ENCODE measurements around the gene MEGF11.
"Not testable (repeated sequence)": the region's sequence is repeated elsewhere in the genome, so short reads cannot be mapped to it uniquely, and the experiment has no call there.

Gene MEGF11

DNA sequence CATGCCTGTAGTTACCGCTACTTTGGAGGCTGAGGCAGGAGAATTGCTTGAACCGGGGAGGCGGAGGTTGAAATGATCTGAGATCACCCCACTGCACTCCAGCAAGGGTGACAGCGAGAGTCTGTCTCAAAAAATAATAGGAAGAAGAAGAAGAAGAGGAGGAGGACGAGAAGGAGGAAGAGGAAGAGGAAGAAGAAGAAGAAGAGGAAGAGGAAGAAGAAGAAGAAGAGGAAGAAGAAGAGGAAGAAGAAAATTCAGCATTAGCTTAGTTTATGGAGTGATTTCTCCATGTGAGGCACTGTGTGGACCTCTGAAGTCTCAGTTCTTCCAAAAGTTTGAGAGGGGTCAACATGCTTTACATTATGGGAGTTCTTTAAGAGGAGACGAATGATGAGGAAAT is 17.4 kb upstream of the MEGF11 start:
- no peak for DNase-seq

DNA sequence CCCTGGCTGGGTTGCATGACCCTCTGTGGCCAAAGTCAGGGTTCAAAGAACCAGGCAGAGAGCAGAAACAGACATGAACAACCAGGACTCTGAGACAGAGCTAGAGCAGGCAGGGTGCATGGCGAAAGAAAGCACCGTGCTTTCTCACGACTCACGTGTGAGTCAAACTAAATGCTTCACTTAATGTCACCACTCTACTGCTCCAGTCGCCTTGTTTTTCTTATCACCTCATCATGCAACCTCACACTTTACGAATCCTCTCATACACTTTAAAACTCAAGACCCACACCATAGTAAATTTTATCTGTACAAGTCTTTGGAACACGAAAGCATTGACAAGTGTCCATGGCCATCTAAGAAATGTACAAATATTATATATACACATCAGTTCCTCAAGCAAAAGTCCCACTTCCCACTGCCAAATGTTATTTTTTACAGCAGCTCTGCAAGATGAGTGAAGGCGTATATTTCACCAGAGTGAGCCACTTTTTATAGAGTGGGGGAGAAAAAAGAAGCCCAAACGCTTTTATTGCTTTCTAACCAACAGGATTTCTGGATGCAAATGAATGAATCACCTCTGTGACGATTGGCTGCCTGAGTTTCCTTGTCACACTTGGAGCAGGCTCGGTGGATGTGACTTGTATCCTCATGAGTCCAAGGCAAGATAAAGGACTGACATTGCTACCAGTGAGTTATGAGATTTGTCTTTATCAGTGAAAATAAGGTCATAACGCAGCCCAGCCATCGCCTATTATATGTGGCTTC is 16.0 kb upstream of the MEGF11 start:
- DNase-seq = no peak

DNA sequence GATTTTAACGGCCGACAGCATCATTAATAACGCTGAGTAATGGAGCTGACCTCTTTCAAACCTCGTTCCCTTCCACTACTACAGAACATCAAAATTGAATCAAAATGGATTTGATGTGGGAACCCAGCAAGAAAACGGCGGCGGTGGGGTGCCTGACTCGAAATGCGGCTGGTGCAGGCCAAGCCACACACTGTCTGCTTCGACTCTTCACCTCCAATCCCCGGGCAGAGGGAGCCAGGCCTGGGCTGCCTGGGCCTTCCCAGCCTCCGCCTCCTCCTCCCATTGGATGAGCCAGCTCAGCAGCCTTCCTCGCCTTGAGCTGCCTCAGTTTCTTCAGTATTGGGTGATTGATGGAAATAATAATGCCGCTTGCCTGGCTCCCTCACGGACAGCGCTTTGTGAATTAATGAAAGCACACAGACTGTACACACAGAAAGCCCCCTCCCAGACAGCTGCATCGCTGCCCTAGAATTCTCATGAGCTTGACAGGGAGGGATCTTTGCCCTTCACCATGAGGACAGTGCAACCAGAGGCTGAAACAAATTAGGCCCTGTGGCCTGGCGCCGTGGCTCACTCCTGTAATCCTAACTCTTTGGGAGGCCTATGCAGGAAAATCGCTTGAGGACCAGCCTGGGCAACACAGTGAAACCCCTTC is 11.4 kb upstream of the MEGF11 start:
- no peak for DNase-seq

DNA sequence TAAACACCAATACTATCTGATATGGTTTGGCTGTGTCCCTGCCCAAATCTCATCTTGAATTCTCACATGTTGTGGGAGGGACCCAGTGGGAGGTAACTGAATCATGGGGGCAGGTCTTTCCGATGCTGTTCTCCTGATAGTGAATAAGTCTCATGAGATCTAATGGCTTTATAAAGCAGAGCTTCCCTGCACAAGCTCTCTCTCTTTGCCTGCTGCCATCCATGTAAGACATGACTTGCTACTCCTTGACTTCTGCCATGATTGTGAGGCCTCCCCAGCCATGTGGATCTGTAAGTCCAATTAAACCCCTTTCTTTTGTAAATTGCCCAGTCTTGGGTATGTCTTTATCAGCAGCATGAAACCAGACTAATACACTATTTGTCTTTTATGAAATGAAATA is 9.3 kb upstream of the MEGF11 start:
- not testable (repeated sequence) for DNase-seq

DNA sequence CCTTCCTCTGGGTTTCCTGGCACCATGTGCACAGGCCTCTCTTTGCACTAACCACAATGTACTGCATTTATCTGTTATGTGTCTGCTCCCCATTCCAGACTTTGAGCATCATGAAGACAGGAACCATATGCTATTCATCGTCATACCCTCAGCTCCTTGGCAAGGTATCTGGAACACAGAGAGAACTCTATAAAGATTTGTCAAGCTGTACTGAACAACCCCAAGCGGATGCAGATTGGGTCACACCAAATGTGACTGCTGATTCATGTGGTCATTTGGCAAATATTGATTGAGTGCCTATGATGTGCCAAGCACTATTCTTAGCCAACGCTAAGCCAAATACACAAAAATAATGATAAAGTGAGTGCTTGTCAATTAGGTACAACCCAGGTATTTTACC is 7.5 kb upstream of the MEGF11 start:
- no peak for DNase-seq

DNA sequence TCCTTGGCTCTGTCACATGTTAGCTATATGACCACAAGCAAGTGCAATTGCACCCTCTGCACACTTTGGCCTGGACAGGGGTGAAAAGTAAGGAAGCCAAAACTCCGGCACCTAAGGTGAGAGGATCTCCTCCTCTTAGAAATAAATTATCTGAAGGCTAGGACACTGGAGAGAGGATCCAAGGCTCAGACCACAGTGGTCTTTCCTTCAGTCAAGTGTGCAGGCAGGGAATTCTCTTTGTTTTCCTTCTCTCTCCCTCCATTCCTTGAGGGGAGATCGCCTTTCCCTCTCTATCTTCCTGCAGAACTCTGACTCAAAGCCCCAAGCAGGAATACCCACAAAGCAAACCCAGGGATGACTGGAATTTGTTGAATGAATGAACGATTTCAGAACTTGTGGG is 3.1 kb upstream of the MEGF11 start:
- no peak for DNase-seq

DNA sequence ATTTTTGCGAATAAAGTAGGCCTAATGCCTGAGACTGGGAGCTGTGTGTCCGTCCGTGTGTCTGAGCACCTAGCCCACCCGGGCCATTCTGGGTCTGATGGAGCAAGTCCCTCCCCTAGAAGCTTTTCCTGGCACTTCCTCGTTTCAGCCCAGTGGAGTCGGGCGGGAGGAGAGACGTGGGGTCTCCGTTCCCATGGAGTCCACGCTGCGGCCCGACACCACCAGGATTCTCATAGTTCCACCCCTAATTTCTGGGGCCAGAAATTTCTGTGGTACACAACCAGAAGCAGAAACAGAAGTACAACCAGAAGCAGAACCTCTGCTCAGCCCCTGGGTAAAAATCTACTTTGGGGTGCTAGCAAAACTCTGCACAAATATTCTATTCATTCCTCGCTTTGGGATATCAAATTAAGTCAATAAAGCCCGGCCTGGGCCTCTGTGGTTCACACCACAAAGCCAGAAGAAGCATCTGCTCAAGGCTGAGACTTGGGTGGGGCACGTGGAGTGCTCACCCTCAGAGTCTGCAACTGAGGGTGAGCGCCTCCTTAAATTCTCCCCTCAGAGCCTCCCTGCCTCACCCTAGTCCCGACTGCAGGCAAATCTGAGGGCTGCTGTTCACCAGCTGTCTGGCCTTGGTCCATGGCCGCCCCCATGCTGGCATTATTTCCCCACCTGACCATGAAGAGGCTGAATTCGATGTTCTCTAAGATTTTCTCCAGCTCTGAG is 1.6 kb upstream of the MEGF11 start:
- DNase-seq = no peak

DNA sequence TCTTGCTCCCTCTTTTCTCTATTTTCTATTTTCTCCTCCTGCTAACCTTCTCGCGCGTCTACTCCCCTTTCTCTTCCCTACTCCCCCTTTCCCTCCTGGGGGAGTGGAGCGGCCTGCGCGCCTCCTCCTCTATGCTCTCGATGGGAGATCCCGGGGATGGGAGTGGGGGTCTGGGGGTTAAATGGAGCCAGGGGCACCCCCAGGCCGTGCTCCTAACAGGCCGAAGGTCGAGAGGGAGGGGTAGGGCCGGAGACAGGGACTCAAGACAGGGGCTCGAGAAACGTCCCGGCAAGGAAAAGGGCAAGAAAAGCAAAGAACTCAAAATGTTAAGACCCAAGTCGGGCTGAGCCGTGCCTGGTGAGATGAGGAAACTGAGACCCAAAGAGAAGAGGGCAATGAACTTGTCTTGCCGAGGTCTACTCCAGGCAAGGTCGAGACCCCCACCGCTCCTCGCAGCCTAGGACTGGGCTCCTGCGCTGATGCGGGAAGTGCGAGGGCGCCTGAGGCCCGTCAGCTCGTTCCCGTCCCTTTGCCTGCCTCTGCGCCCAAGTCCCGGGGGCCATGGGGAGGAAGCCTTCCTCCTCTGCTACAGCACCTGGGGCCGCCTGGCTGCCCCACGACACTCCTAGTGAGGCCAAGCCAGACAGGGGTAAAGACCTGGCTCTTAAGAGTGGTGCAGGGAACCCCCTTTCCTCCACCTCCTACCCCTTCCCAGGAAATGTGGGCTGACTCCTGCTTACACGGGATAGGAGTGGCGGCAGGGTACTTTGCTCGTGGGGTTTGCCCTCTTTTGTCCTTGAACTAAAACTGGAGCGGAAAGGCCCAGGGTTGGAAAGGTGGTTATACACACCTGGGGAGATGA is 770 bp upstream of the MEGF11 start:
- no peak for DNase-seq

DNA sequence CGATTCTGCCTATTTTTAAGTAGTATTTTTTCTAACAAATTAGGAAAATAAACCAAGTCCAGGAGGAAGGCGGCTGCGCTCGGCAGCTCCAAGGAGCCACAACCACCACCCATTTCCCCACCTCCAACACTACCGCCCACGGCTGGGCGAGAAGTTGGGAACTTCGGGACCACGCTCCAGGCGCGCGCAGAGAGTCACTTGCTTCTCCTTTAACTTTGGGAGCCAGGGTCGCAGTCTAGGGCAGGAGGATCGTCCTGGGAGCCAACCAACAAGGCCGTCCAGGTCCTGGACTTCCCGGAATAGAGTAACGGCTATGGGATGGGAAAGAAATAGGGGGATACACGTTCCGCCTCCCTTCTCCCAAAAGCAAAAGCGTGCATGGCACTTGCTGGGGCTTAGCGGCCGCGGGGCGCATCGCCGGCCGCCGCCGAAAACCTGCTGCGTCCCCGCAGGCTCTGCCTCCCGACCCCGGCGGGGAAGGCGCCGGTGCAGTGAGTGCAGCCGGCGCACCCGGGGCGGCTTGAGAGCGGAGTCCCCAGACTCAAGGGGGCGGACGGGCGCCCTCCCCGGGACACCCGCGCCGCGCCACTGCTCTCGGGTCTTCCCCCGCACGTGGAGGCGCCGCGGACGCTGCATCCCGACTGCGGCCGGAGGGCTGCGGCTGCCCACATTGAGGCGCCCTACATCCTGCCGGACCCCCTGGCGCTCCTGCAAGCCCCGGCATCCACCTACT is 699 bp downstream of the MEGF11 start:
- DNase-seq = no peak

DNA sequence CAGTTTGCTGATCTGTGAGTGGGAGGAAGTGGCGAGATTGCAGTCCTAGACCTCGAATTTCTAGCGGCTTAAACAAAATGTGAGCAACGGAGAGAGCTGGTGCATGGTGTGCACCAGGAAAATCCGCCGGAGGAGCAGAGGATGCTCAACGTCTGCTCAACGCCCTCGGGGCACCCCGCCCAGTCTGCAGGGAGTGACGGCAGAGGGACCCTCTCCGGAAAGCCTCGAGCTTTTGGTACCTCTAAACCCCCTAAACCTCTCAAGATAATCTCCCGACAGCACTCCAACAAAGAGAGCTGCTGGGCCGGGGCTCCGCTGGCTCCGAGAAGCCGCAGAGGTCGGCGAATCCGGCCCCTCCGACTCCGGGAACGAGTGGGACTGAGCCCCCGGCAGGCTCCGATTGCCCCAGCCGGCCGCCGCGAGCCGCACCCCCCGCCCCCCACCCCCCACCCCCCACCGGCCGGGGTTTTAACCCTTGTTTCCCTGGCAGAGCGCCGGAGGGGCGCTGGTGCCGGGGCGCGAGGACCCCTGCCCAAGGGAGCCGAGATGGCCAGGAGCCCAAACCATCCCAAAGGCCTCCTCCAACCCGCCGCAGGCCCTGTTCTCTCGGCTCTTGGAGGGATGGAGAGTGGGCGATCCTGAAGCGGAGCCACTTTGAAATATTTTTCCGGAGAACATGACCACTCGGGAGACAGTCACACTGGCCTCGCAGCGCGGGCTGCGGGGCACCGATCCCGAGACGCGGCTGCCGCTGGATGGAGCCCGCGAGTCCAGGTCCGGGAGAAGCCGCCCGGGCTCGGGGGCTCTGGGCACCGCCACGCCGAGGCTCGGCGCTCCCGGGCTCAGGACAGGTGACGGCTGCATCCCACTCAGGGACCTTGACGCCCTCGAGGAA is 1.5 kb downstream of the MEGF11 start:
- DNase-seq = no peak

DNA sequence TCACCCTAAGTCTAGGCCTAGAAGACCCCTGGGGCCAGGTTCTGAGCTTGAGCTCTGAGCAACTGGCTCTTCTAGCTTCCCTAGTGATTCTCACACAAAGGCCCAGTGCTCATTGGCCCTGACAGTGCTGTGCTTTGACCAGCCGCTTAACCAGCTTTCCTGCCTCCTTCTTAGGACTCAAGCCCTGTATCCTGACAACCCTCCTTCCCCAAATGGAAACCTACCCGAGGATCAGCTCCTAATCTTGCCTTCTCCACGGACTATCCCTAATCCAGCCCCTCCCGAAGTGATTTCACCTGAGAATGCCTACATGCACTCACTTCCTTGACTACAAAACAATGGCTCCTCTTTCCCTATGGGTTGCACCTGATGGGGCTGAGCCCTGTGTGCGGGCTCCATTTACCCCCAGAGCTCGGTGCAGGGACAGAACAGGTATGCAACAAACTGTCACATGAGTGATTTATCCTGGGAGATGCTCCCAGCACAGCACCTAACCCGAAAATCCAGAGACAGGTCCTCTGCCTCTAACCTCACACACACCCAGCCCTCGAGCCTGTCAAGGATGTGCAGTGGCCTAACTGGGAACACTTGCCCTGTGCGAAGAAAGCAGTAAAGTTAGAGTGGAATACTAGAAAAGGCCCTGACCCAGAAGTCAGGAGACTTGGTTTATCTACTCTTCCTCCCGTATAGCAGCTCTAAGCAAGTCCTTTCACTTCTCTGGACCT is 2.3 kb downstream of the MEGF11 start:
- no peak for DNase-seq

DNA sequence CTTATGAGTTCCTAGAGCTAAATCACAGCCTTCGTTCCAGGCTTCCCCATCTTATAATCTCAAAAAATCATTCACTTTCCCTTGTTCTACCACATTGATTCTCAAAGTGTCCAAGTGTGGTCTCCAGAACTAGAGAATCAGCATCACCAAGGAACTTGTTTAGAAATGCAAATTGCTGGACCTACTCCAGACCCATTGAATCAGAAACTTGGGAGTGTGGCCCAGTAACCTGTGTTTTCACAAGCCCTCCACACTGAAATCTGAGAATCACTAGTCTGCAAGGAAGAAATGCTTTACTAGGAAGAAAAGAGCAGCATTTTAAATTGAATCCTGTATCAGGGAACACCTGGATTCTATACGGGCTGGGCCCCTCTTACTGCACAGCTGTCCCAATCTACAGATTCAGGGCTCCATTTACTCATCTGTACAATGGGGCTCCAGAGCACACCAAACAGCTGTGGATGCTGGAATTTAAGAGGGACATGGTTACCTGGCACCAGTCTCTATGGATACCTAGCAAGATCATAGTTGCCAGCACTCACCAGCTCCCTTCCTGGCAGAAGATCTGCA is 3.9 kb downstream of the MEGF11 start:
- DNase-seq = no peak

DNA sequence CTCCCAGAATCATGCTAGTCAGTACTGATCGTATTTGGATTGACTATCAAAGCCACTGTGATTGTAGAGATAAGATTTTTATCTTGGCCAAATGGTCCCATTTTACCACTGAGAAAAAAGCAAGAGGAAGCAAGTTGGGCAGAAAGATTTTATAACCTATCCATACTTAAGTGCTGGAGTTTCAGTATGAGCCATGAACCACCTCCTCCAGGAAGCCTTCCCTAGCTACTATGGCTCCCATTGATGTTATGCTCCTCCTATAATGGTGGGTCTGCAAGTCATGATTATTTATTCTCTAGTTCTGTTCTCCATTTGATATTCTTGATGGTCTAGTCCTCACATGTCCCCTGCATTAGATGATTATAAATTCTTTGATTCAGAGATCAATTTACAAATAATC is 6.6 kb downstream of the MEGF11 start:
- DNase-seq = no peak

DNA sequence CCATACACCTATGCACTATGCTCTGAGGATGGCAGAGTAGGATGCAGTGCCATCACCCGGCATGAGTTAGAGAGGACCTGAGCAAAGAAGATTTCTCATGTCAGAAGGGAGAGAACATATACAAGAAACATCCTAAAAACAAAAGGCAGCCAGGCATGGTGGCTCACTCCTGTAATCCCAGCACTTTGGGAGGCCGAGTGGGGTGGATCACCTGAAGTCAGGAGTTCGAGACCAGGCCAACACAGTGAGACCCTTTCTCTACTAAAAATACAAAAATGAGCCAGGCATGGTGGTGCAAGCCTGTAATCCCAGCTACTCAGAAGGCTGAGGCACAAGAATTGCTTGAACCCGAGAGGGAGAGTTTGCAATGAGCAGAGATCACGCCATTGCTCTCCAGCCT is 7.7 kb downstream of the MEGF11 start:
- not testable (repeated sequence) for DNase-seq

DNA sequence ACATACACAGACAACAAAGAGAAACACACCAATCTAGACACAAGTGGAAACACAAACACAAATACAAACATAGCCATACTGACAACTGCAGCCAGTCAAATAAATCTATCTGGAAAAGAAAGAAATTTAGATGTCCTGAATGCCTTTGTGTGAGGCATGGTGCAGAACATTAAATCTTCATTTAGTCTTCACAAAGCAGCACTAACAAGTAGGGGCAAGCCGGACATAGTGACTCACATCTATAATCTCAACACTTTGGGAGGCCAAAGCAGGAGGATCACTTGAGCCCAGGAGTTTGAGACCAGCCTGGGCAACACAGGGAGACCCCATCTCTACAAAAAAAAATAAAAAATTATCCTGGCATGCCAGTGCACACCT is 11.7 kb downstream of the MEGF11 start:
- DNase-seq = no peak

DNA sequence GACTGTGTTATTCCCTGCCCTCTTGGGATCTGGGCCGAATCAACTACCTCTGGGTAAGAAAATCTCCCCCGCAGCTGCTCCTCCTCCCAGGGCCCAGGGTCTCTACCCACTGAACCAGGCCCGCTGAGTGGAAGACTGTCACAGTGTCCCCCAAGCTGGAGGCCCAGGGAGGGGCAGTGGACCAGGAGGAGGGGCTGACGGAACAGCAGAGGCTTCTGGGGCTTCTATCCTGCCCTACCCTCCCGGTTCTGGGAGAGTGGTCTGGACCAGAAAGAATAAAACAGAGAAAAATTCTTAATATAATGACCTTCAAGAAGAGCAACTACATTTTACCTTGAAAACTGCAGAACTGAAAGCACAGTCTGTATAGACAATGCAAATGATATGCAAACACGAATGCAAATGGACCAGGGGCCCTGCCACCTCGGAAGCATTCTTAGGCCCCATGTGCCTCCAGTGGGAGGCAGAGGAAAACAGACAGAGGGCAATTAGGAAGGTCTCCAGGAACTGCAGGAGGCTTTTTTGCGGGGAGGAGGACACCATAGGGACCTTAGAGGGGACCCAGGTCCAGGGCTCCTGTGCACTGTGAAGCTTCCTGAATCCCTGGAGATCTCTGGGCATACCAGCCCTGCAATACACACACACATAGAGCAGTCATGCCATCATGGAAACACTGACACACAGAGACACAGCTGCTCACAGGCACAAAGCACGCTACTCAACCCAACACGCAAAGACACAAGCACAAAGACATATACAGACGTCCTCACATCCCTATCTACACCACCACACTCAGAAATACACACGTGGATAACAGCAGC is 12.3 kb downstream of the MEGF11 start:
- no peak for DNase-seq

DNA sequence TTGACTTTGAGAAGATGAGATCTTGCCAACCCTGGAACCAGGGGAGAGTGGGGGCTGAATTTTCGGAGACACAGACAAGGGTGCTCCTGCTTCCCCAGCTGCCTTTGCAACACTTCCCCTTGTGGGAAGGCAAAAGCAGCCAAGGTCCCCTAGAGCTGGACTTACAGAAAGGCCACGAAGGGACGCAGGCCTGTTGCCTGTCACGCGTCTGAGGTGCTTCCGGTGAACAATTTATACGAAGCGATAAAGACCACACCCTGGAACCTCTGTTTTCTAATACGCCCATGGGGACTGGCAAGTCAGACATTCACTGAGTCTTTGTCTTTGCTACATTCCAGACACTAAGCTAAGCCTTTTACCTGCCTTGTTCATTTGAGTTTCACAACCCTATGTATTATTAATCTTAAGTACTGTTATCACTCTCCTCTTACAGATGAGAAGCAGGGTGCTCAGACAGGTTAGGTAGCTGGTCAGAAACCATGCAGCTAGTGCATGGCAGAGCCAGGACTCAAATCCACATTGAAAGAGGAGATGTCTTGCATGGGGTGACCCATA is 13.2 kb downstream of the MEGF11 start:
- no peak for DNase-seq

DNA sequence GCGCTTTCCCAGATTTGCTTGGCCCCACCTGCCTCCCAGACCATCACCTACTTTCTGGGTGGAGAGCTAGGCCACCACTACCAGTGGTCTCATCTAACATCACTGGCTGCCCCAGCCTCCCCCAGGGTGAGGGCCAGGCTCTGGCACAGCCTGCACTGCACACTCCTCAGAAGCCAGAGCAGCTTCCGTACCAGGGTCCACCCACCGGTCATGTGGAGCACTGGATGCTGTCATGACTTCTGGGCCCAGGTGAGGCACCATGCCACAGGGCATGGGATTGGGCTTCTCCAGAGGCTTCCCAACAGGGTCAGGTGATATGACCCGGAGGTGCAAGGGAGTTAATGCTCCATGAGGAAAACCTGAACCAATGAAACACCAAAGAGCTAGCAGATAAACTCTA is 14.0 kb downstream of the MEGF11 start:
- DNase-seq = no peak

DNA sequence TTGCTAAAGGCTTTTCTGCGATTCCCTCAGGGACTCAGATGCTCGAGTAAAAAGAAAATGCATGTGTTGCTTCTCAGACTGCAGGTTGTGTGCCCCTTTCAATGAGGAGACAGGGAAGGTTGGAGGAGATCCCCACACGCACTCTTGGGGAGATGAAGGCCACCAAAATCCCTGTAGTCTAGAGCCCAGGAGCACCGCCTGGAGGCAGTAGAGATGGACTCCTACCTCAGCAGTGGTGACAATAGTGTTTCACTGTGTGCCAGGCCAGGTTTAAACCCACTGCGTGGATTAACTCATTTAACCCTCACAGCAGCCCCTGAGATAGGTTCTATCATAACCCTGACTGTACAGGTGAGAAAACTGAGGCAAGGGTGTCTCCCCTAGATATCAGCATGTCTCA is 15.2 kb downstream of the MEGF11 start:
- no peak for DNase-seq
